ENCODE data around the gene AMBP.
"Not testable (repeated sequence)": the region's sequence is repeated elsewhere in the genome, so short reads cannot be mapped to it uniquely, and the experiment has no call there.

Gene AMBP

GRCh38 chr9:114050226-114050568 lies 27.9 kb downstream of the AMBP start:
- DNase-seq = no peak

- no peak for DNase-seq
These were observed 28.5 kb downstream of the AMBP start for GRCh38 chr9:114049441-114050225.

DNA sequence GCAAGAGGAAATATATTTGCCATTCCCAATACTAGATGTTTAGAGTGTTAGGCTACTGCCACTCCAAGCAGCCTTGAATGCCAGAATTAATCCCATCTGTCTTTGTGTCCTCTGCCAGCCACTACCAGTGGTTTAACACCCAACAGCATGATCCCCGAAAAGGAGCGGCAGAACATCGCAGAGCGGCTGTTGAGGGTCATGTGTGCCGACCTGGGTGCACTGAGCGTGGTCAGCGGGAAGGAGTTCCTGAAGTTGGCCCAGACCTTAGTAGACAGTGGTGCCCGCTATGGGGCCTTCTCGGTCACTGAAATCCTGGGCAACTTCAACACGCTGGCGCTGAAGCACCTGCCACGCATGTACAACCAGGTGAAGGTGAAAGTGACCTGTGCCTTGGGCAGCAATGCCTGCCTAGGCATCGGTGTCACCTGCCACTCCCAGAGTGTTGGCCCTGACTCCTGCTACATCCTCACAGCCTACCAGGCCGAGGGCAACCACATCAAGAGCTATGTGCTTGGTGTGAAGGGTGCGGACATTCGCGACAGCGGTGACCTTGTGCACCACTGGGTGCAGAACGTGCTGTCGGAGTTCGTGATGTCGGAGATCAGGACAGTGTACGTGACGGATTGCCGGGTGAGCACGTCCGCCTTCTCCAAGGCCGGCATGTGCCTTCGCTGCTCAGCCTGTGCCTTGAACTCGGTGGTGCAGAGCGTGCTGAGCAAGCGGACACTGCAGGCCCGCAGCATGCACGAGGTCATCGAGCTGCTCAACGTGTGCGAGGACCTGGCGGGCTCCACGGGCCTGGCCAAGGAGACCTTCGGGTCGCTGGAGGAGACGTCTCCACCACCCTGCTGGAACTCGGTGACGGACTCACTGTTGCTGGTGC lies 29.3 kb downstream of the AMBP start:
- no peak for DNase-seq

GRCh38 chr9:114047717-114048116 lies 30.4 kb downstream of the AMBP start:
- DNase-seq = no peak

DNA sequence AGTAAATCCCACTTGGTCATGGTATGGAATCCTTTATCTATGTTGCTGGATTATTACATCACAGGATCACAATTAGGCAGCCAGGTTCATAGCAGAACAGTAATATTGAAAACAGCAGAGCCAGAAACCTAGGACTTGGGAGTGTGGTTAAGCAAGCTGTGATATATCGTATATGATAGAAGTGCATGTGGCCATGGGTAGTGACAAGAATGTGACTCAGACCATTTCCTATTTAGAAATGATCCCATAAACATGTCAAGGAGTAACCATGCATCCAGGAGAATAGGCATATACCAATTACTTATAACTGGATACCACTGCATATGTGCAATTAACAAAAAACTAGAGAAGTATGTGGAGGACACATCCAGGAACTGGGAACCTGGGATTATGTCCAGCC lies 31.2 kb downstream of the AMBP start:
- DNase-seq = no peak

DNA sequence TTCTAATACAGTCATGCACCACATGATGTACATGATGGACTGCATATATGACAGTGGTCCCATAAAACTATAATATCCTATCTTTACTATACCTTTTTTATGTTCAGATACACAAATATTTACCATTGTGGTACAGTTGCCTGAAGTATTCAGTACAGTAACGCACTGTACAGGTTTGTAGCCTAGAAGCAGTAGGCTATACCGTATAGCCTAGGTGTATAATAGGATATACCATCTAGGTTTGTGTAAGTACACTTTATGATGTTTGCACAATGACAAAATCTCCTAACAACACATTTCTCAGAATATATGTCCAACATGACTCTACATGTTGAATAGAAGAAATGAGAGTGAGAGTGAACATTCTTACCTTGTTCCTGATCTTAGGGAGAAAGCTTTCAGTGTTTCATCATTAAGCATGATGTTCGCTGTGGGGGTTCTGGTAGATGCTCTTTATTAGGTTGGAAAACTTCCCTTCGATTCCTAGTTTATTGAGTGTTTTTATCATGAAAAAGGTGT lies 31.8 kb downstream of the AMBP start:
- no peak for DNase-seq

- not testable (repeated sequence) for DNase-seq
These were observed 34.4 kb downstream of the AMBP start for GRCh38 chr9:114043660-114044059.

DNA sequence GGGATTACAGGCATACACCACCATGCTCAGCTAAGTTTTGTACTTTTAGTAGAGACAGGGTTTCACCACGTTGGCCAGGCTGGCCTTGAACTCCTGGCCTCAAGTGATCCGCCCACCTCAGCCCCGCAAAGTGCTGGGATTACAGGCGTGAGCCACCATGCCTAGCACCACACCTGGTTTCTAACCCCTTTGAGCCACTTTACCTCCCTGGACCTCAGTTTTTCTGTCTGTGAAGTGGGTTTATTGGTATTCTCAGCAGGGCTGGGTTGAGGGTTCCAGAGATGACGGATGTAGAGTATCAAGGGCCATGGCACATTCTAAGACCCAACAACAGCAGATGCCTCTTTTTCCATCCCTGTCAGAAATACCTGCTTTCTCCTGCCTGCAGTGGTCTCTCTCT lies 38.6 kb downstream of the AMBP start:
- no peak for DNase-seq

DNA sequence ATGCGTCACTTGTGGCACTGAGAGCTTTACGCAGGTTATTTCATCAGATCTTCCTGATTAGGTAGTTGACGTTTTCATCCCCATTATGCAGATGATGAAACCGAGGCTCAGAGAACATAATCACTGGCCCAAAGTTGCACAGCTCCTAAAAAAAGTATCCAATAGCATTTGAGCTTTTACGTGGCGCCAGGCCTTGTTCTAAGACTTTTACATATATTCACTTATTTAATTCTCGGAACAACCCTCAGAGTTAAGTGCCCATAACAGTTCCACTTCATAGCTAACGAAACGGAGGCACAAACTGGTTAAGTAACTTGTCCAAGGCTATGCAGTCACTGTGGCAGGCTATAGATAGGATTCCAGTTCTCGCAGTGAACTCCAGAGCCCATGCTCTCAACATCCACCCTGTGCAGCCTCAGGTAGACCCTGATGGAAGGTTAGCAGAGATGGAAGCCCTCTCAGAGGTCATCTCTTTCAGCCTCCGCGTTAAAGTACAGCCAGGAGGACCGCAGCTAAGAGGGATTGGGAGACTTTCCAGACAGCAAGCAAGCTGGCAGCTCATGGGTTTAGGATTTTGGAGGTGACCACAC lies 39.3 kb downstream of the AMBP start:
- no peak for DNase-seq

- no peak for DNase-seq
These were observed 40.0 kb downstream of the AMBP start for GRCh38 chr9:114037961-114038723.

DNA sequence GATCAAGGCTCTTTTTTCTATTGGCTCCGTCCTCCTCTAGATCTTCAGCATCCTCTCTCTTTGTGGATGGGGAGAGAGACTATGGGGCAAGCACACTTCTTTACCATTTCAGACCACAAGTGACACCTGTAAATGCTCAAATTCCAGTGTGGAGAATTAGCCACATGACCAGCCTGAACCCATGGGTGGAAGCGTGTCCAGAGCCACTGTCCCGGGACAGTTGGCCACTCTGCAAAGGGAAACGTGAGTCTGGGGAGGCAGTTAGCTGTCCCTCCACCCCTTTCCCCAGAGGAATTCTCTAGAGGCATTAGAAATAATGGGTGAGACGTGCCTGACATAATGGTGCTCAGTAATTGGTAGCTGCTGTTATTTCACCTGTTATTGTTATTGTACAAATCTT lies 40.9 kb downstream of the AMBP start:
- no peak for DNase-seq

GRCh38 chr9:114035845-114036801 lies 42.0 kb downstream of the AMBP start:
- DNase-seq = no peak

DNA sequence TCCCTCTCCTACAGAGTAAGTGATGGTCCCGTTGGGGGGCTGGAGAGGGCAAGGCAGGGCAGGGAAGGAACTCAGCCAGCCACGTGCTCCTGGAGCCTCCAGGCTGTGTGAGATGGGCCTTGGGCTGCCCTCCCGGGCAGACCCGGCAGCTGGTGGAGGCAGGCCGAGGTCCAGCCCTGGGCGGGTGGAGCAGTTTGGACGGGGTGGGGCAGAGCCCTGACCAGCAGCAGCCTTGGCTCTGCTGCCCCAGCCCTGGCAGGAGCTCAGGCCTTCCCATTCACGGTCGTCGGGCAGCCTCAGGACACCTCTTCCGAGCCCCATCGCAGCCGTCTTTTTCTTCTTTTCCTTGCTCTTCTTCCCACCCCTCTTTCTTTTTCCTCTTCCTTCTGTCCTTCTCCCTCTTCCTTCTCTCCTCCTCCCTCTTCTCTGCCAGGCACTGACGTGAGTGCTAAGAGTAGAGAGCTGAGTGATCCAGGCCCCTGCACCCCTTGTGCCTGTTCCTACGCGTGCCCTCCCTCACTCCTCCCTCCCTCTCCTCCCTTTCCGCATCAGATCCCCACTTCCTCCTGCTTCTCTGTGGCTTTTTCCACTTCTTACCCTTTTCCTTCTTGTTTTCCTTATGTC lies 42.8 kb downstream of the AMBP start:
- DNase-seq = no peak

DNA sequence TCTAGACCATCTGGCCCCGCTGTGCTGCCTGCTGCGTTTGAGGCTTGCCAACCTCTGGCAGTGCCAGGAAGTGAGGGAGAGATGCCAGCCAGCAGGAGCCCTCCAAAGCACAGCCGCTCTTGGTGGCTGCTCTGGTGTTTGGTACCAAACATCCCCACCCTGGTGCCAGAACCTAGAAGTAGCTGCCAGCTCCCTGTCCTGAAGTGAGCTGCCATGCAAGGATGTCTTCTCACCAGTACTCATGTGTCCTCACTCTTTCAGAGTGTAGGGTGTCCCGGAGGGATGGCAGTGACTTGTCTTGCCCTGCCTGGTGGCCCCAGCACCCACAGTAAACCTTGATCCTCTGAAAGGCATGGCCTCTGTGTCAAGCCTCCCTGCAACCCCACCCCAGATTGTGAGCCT lies 43.4 kb downstream of the AMBP start:
- DNase-seq = no peak

- DNase-seq = no peak
These were observed 43.9 kb downstream of the AMBP start for GRCh38 chr9:114034196-114034595.

GRCh38 chr9:114033397-114034103 lies 44.5 kb downstream of the AMBP start:
- DNase-seq = no peak

DNA sequence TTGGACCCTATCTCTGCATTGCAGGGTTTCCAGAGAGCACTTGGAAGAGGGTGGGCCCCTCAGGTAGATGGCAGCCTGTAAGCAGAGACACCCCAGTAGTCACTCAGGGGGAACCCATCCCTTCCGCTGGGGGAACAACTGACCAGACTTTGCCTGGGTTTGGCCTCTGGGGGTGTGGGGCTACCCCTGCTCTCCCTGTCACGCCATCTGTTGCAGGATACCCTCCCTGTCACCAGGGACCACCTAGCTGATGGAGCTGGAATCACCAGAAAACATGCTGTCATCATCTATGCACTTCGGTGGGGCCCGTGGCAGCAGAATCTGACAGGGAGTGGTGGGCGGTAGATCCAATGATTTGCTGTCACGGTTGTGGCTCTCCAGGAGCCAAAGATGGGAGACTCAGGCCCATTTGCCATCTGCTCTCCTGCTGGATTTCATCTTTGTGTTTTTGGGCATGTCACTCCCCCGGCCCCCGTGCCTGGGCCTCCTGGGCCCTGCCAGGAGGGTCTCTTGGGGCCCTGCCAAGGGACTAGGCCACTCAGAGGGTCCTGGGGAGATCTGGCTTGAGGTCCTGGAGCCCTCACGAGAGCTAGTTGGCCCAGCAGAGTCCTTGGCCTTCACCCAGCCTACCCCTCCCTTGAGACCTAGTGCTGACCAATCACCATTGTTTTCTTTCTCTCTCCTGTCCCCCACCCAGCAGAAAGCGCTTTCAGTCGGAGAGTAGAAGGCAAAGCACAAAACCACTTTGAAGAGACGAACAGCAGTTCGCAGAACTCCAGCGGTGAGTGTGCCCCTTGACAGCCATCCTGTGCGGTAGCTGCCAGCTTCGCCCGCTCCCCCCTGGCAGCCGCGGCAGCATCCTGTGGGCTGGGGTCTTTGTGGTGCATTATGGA lies 45.9 kb downstream of the AMBP start:
- DNase-seq = no peak

DNA sequence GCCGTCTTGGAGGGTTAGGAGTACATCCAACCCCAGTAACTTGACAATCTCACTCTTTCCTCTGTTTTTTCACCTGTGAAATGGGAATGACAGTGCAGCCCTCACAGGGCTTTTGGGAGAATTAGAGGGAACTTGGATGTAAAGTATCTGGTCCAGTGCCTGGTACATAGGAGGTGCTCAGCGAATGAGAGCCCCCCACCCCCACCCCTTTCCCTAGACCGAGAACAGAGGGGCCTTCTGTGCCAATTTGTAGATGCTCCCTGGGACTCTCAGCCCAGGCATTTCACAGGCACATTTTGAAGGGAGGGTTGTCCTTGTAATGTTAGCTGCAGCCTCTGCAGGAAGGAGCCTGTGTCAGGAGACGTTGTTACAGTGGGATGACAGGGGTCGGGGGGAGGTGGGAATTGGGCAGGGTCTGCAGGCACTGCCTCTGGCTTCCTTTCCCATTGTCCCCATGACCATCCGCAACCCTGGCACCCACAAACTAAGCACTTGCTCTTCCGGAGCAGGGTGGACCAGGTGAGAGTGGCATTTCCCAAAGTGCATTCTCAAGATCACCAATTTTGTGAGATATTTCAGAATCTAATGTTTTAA lies 47.0 kb downstream of the AMBP start:
- DNase-seq = no peak

DNA sequence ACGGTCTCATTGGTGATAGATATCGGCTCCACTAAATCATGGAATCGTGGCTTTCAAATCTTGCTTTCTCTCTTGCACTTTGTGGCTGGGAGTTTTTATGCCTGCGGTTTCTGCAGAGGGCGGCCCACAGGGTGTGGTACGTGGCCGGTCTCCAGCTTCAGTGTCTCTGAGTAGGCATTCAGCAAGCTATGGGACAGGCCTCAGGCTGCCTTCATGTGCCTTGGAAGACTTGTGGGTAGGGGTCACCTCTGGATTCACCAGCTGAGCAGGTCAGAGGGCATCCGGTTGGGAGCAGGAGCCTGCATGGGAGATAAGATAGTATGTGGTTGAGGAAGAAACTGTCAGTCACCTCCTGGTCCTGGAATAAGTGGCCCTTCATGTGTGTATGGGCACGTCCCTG lies 47.7 kb downstream of the AMBP start:
- no peak for DNase-seq
